A549 treated with CpdA at 1 μM for 4 hours (cell line): ENCODE data around the gene PTER. TPM values are rescaled to one million over a fixed set of nuclear protein-coding genes. Genes with fewer than 3 reads are reported as not detected.

Source experiments
- total RNA-seq: library from RNA; stranded (reverse); fragments of 200-300 nt; extraction: Qiagen RNA extraction; gene quantifications from 5 replicates; pipeline ENCODE4 v1.2.3, GENCODE V29; 2022; ENCODE audit warnings: low read depth

Gene PTER, protein sequence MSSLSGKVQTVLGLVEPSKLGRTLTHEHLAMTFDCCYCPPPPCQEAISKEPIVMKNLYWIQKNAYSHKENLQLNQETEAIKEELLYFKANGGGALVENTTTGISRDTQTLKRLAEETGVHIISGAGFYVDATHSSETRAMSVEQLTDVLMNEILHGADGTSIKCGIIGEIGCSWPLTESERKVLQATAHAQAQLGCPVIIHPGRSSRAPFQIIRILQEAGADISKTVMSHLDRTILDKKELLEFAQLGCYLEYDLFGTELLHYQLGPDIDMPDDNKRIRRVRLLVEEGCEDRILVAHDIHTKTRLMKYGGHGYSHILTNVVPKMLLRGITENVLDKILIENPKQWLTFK
- total RNA-seq = 12.2 to 16.1 TPM (median 14.1 TPM) in 5 replicates

DNA sequence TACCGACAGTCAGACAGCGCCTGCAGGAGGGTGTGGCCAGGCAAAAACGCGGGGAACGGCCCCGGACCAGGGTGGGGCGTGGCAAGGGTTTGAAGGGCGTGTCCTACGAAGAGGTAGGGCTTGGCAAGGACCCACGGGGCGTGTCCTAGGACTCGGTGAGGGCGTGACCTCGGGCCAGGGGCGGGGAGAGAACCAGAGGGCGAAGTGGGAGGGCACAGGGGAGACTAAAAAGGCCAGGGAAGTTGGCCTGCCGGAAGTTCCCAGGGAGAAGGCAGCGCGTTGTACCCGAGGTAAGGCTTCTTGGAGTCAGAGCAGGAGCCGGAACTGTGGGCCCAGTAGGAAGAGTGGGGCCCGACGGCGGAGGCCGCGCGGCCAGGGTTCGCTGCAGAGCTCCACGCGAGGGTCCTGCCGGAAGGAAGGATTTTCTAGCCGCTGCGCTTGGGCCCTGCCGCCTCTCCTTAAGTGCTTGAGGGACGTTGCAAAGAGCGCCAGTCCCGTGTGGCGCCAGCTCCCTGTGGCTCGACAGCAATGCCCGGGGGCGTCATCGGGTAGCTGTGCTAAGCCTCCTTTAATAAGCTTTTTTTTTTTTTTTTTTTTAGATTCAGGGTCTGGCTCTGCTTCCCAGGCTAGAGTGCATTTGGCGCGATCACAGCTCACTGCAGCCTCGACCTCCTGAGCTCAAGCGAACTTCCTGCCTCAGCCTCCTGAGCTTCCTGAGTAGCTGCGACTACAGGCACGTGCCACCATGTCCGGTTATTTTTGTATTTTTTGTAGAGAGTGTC is at the start of gene PTER:
Gene PTER, plus strand, starts transcription at position 253 of the 782 bp plus-strand sequence. CDS start 47,375 bp downstream, outside the sequence.

DNA sequence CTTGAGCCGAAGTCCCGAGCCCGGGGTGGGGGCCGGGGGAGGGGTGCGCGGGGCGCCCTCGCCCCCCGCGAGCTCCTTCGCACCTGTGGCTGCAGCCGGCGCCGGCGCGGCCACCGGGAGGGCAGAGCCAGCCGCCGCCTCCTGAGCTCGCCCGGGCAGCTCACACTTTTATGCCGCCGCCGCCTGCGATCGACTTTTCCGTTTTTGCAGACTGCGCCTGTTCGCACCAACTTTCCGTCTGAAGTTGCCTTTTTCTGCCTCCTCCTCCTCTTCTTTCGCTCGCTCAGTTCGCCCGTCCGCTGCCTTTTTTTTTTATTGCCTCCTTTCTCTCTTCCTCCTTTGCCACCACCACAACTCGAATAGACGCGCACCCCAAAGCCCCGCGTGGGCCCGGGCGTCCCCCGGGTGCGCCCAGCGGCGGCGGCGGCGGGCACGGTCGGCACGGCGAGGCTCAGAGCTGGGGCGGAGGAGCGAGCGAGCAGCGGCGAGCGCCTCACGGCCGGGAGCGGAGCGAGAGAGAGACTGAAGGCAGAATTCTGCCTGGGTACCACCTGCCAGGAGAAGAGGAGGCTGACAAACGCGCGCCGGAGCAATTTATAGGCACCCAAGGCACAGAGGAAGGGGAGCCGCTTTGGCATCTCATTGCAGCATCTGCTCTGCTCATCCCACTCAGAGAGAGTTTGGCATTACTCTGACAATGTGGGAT is 84.7 kb downstream of the PTER start, which contains the start of gene C1QL3:
Gene C1QL3, minus strand, starts transcription at position 569 of the 706 bp plus-strand sequence. CDS start 814 bp downstream, outside the sequence.

Other genes starting within 250 kb of the PTER start
- not detected in 5 replicates for gene C1QL3, start 84.9 kb downstream of the PTER start, total RNA-seq